Upper lobe of left lung (tissue), 6 donors: ENCODE results near the gene ATP6AP2. TPM values are rescaled to one million over a fixed set of nuclear protein-coding genes. Genes with fewer than 3 reads are reported as not detected.
"Not testable (repeated sequence)": the region's sequence is repeated elsewhere in the genome, so short reads cannot be mapped to it uniquely, and the experiment has no call there.

Experiments
- ATAC-seq, 2 donors: fragments of 200-7000 bp; cut with Tn5 transposase; one replicate each; pipeline ENCODE4 v1.9.1; 2022; ENCODE audit warnings: mild to moderate bottlenecking in 2 of 2, moderate library complexity in 2 of 2; ENCODE audit not compliant: low FRiP score in 2 of 2
- DNase-seq, 2 donors: peaks; one replicate each; pipeline ENCODE4 v3.0.0-alpha.2; 2019 to 2020
- H3K27ac ChIP-seq, 4 donors: fragments of 200-600 bp; sonication (generic); one replicate each; pipeline ENCODE4 v1.5.1; 2016 to 2019
- H3K27me3 ChIP-seq, 4 donors: fragments of 200-600 bp; sonication (generic); one replicate each; pipeline ENCODE4 v1.5.1; 2017 to 2019
- H3K36me3 ChIP-seq, 4 donors: fragments of 200-600 bp; sonication (generic); one replicate each; pipeline ENCODE4 v1.5.1; 2016 to 2019
- H3K4me1 ChIP-seq, 4 donors: fragments of 200-600 bp; sonication (generic); one replicate each; pipeline ENCODE4 v1.5.1; 2018 to 2019
- H3K4me3 ChIP-seq, 4 donors: fragments of 200-600 bp; sonication (generic); one replicate each; pipeline ENCODE4 v1.5.1; 2017 to 2019; ENCODE audit warnings: mild to moderate bottlenecking in 2 of 4, moderate library complexity in 1 of 4
- H3K9me3 ChIP-seq, 4 donors: fragments of 200-600 bp; sonication (generic); one replicate each; pipeline ENCODE4 v1.5.1; 2018 to 2019
- CTCF ChIP-seq, 6 experiments: fragments of 450-650 bp in 4 of 6; fragments of 200-600 bp in 2 of 6; sonication (generic) in 2 of 6; IDR thresholded peaks; one replicate each; pipeline ENCODE4 v1.5.1; 2016 to 2019; ENCODE audit warnings: antibody characterized with exemption in 6 of 6
- EP300 ChIP-seq, 4 donors: sonication (generic); formaldehyde crosslinking; IDR thresholded peaks; one replicate each; pipeline ENCODE4 v1.5.1; 2017; ENCODE audit warnings: antibody characterized with exemption in 4 of 4, control low read depth in 2 of 4
- POLR2A ChIP-seq, 4 donors: fragments of 450-650 bp; IDR thresholded peaks; one replicate each; pipeline ENCODE4 v1.5.1; 2016 to 2017; ENCODE audit warnings: antibody characterized with exemption in 4 of 4, mild to moderate bottlenecking in 2 of 4
- POLR2AphosphoS5 ChIP-seq, 2 donors: sonication (generic); formaldehyde crosslinking; IDR thresholded peaks; one replicate each; pipeline ENCODE4 v1.5.1; 2017; ENCODE audit warnings: antibody characterized with exemption in 2 of 2
- WGBS, 2 donors: methylation state at CpG; one replicate each; pipeline ENCODE4 v1.1.5; 2017 to 2018; 5-methylcytosine and 5-hydroxymethylcytosine counted together
- total RNA-seq, 6 donors: library from RNA; depleted of rRNA in 4 of 6; stranded (reverse); fragments of >200 nt in 4 of 6; gene quantifications; one replicate each; pipeline versions ENCODE4 v1.1.0 to v1.2.1, GENCODE V29; 2016 to 2021
- donor health status: DM: no; HTN: no; CAD: no; lungs with moderate emphysema.
- donor health status: DM: no; HTN: yes; CAD: no; lungs with severe emphysema.

ATP6AP2 gene
- total RNA-seq, 6 donors from 2014 or later = 35.6 to 132 (median 98.4) TPM

DNA sequence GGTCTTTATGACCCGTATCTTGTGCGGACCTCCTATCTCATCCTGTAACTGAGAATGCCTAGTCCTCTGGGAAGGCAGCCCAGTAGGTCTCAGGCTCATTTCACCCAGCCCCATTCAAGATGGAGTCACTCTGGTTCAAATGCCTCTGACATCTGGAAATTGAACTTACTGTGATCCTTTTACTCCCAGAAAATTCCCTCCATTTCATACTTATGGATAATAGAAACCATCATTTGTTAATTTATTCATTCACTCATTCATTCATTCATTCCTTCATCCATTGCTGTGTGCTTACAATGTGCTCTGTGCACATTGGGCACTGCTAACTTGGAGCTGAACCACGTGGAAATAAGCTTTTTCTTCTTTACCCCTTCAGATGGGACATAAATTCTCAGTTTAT, 9.2 kb upstream of the ATP6AP2 start:
- Histone ChIP-seq H3K4me1 (no peaks in the 10 kb centered on the region), H3K27ac (no peak overlapping the region), H3K9me3 (no peaks in the 10 kb centered on the region), H3K27me3 (no peaks in the 10 kb centered on the region), H3K36me3 (no peaks in the 10 kb centered on the region), H3K4me3 (no peak overlapping the region)
- WGBS, 2 donors = 72 to 76% methylated on average over 3 of the region's 3 CpGs
- DNase-seq (no peak), ATAC-seq (no peak)
- no peak for TF ChIP-seq EP300 (IDR thresholded peaks at IDR 0.05)
- TF ChIP-seq POLR2A (IDR thresholded peaks at IDR 0.05) = no peak
- TF ChIP-seq CTCF (IDR thresholded peaks at IDR 0.05) = no peak
- no peak for TF ChIP-seq POLR2AphosphoS5 (IDR thresholded peaks at IDR 0.05)

DNA sequence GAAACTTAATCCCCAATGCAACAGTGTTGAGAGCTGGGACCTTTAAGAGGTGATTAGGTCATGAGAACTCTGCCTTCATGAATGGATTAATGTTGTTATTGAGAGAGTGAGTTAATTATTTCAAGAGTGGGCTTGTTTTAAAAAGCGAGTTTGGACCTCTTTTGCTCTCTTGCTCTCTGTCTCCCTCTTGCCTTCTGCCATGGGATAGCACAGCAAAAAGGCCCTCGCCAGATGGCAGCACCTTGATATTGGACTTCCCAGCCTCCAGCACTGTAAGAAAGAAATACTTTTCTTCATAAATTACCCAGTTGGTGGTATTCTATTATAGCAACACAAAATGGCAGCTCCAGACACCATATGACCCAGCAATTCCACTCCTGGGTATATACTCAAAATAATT, 7.0 kb upstream of the ATP6AP2 start:
- no peak for DNase-seq
- Histone ChIP-seq H3K4me1 (no peaks in the 10 kb centered on the region), H3K4me3 (no peak overlapping the region), H3K27me3 (no peaks in the 10 kb centered on the region), H3K36me3 (no peaks in the 10 kb centered on the region), H3K27ac (no peak overlapping the region), H3K9me3 (no peaks in the 10 kb centered on the region)
- ATAC-seq = no peak
- TF ChIP-seq POLR2AphosphoS5 (IDR thresholded peaks at IDR 0.05) (no peak), POLR2A (IDR thresholded peaks at IDR 0.05) (no peak), CTCF (IDR thresholded peaks at IDR 0.05) (peak in 3 of 6 experiments; percentile 21 to 28 (median 28)), EP300 (IDR thresholded peaks at IDR 0.05) (no peak)
- 44 to 63% methylated on average over 2 of the region's 2 CpGs for WGBS, 2 donors

DNA sequence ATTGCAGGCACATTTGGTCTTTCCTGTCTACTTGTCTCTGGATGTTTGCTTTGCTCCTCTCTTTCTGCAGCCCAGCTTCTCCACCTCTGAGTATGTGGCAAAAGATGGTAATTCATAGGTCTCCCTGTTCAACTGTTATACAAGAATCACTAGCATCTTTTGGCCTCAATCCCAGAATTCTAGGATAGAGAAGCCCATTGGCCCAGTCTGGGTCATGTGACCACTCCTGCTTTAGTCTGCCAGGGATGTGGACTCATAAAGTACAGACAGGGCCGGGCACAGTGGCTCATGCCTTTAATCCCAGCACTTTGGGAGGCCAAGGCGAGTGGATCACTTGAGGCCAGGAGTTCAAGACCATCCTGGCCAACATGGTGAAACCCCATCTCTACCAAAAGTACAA, 5.4 kb upstream of the ATP6AP2 start:
- not testable (repeated sequence) for H3K4me1 ChIP-seq, ATAC-seq, H3K27me3 ChIP-seq, H3K4me3 ChIP-seq, DNase-seq, H3K9me3 ChIP-seq, H3K36me3 ChIP-seq, H3K27ac ChIP-seq
- WGBS, 2 donors = 74% methylated on average over 2 of the region's 2 CpGs; no CpG with 5 or more reads in 1 of the 2 donors

- 88 to 91% methylated on average over 3 of the region's 3 CpGs for WGBS, 2 donors
- peaks cover 0 to 4% (median under 1%) of the 10 kb centered on the region in 4 donors for H3K4me1 ChIP-seq
- H3K9me3 ChIP-seq = no peaks in the 10 kb centered on the region
- ATAC-seq (no peak), DNase-seq (no peak)
- TF ChIP-seq EP300 (IDR thresholded peaks at IDR 0.05) = no peak
- TF ChIP-seq POLR2A (IDR thresholded peaks at IDR 0.05) = no peak
- no peak for TF ChIP-seq POLR2AphosphoS5 (IDR thresholded peaks at IDR 0.05)
- TF ChIP-seq CTCF (IDR thresholded peaks at IDR 0.05) = no peak
- no peak overlapping the region for H3K4me3 ChIP-seq
- H3K36me3 ChIP-seq = no peaks in the 10 kb centered on the region
- H3K27ac ChIP-seq = no peak overlapping the region
- H3K27me3 ChIP-seq = no peaks in the 10 kb centered on the region
These were observed 4.5 kb upstream of the ATP6AP2 start for GRCh38 chrX:40576291-40576690.

DNA sequence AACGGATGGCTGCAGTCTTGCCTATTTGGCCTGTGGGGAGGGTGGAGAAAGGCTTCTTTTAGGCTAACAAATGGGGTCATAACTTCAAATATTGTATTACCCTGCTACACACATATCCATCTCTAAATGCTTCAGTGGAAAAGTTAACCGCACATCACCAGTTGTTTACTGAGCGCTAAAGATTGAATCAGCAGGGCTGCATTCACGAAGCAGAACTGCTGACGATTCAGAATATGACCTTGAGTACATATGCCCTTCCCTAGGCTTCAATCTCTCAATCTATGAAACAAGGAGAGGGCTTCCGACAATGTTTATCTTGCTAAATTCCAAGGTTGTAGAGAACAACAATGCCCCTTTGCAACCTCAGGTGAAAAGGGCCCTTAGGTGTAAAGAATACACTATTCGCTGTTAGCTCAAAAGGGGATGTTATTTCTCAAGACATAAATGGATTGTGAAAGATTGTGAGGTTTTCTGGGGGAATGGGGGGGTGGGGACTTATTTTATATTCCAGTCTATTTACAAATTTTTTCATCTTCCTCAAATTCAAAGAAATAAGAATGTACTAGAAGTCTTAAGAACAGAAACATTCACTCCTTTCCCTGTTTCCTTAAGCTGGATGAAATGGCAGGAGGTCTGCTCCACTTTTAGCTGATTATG, 2.6 kb upstream of the ATP6AP2 start:
- WGBS, 2 donors = 49 to 65% methylated on average over 5 to 7 of the region's 7 CpGs
- TF ChIP-seq EP300 (IDR thresholded peaks at IDR 0.05) (no peak), POLR2AphosphoS5 (IDR thresholded peaks at IDR 0.05) (no peak), CTCF (IDR thresholded peaks at IDR 0.05) (no peak), POLR2A (IDR thresholded peaks at IDR 0.05) (no peak)
- Histone ChIP-seq H3K27ac (peak overlapping the region in 2 of 4 donors; percentile 52 to 90), H3K4me3 (no peak overlapping the region), H3K36me3 (no peaks in the 10 kb centered on the region), H3K9me3 (no peaks in the 10 kb centered on the region), H3K4me1 (peaks cover 4 to 10% (median 8%) of the 10 kb centered on the region in 4 donors), H3K27me3 (no peaks in the 10 kb centered on the region)
- no peak for DNase-seq
- ATAC-seq = no peak
